Type B pancreatic cell (in vitro differentiated cells): ENCODE data around the gene EFNB1. TPM values are rescaled to one million over a fixed set of nuclear protein-coding genes. Genes with fewer than 3 reads are reported as not detected.

ENCODE experiments used
- DNase-seq: peaks from one replicate; pipeline ENCODE4 v3.0.0; 2021; ENCODE audit warnings: mixed read lengths; ENCODE audit not compliant: unreplicated experiment; ENCODE audit errors: extremely low spot score
- H3K27ac Mint-ChIP-seq: 2 replicates; pipeline ENCODE4 v1.8.0; 2021; ENCODE audit warnings: mild to moderate bottlenecking, mixed read lengths
- H3K27me3 Mint-ChIP-seq: 2 replicates; pipeline ENCODE4 v1.8.0; 2021; ENCODE audit warnings: mixed read lengths
- H3K36me3 Mint-ChIP-seq: 2 replicates; pipeline ENCODE4 v1.8.0; 2021; ENCODE audit warnings: mixed read lengths
- H3K4me1 Mint-ChIP-seq: one replicate; pipeline ENCODE4 v1.8.0; 2021; ENCODE audit warnings: mixed read lengths; ENCODE audit not compliant: unreplicated experiment
- H3K4me3 Mint-ChIP-seq: 2 replicates; pipeline ENCODE4 v1.8.0; 2021; ENCODE audit warnings: mild to moderate bottlenecking, mixed read lengths
- H3K9me3 Mint-ChIP-seq: 2 replicates; pipeline ENCODE4 v1.8.0; 2021; ENCODE audit warnings: mixed read lengths
- CTCF ChIP-seq: fragments of 200-600 bp; sonication (generic); conservative IDR thresholded peaks from 2 replicates; pipeline ENCODE4 v1.5.0; 2021; ENCODE audit warnings: antibody characterized with exemption, mild to moderate bottlenecking
- total RNA-seq: library from RNA; stranded (reverse); gene quantifications from 2 replicates; pipeline ENCODE4 v1.2.1, GENCODE V29; 2021; ENCODE audit warnings: low replicate concordance

The EFNB1 gene
- total RNA-seq, 1 donor from 2014 or later, result 63.7 TPM

- H3K27me3 Mint-ChIP-seq, result no peaks in the 10 kb centered on the region
- DNase-seq, result no peak
- no peaks in the 10 kb centered on the region for H3K9me3 Mint-ChIP-seq
- no peaks in the 10 kb centered on the region for H3K36me3 Mint-ChIP-seq
- no peak for TF ChIP-seq CTCF
- no peak overlapping the region for H3K4me3 Mint-ChIP-seq
- H3K27ac Mint-ChIP-seq, result no peak overlapping the region
- H3K4me1 Mint-ChIP-seq, result peaks cover 35% of the 10 kb centered on the region
Observed at GRCh38 chrX:68870357-68870756, 41.5 kb downstream of the EFNB1 start.

GRCh38 chrX:68872171-68872570 is 43.4 kb downstream of the EFNB1 start:
- H3K9me3 Mint-ChIP-seq, result no peaks in the 10 kb centered on the region
- no peaks in the 10 kb centered on the region for H3K27me3 Mint-ChIP-seq
- DNase-seq, result no peak
- H3K27ac Mint-ChIP-seq, result no peak overlapping the region
- TF ChIP-seq CTCF, result no peak
- H3K4me1 Mint-ChIP-seq, result peaks cover 35% of the 10 kb centered on the region
- no peaks in the 10 kb centered on the region for H3K36me3 Mint-ChIP-seq
- no peak overlapping the region for H3K4me3 Mint-ChIP-seq

GRCh38 chrX:68874076-68874475 is 45.3 kb downstream of the EFNB1 start:
- Mint-ChIP-seq H3K4me3 (no peak overlapping the region), H3K9me3 (no peaks in the 10 kb centered on the region), H3K36me3 (no peaks in the 10 kb centered on the region), H3K27ac (no peak overlapping the region), H3K4me1 (peaks cover 19% of the 10 kb centered on the region), H3K27me3 (no peaks in the 10 kb centered on the region)
- TF ChIP-seq CTCF, result no peak
- DNase-seq, result no peak

DNA sequence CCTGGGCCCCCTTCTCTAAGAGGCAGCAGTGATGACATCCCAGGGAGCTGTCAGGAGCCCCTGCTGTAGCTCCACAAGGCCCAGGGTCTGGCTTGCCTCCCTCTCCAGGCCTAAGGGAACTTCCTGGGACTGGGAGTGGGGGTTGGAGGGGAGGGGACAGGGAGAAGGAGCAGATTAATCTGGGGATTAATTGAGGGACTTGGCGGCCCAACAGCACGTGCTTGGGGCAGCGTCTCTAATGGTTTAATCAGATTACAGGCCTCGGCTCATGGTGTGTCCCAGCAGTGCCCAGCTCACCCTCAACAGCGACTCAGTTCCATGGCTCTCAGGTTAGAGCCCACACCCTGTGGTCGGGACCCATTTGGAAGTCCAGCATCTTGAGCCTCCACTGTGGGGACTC is 47.9 kb downstream of the EFNB1 start:
- Mint-ChIP-seq H3K4me3 (no peak overlapping the region), H3K27me3 (no peaks in the 10 kb centered on the region), H3K9me3 (no peaks in the 10 kb centered on the region), H3K4me1 (peaks cover 12% of the 10 kb centered on the region), H3K27ac (no peak overlapping the region), H3K36me3 (no peaks in the 10 kb centered on the region)
- no peak for DNase-seq
- no peak for TF ChIP-seq CTCF

DNA sequence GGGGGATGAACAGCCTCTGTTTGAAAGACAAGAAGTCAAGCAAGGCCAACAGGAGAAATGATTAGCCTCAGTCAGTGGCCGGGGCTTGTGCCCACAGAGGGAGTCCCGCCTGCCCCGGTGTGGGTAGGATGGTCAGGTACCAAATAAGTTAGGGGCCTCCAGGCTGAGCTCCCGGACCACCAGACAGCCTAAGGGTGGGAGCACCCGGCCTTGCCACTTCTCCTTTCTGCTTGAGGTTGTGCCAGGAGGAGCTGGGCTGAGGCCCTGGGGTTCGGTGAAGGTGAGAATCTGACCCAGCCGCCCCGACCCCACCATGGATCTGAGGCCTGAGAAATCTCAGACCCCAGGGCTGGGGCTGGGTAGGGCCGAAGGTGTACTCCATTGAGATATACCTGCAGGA is 48.8 kb downstream of the EFNB1 start:
- H3K36me3 Mint-ChIP-seq, result no peaks in the 10 kb centered on the region
- TF ChIP-seq CTCF, result no peak
- H3K27ac Mint-ChIP-seq, result no peak overlapping the region
- no peak for DNase-seq
- H3K9me3 Mint-ChIP-seq, result no peaks in the 10 kb centered on the region
- H3K27me3 Mint-ChIP-seq, result no peaks in the 10 kb centered on the region
- no peak overlapping the region for H3K4me3 Mint-ChIP-seq
- peaks cover 5% of the 10 kb centered on the region for H3K4me1 Mint-ChIP-seq

- Mint-ChIP-seq H3K27me3 (peaks cover 4% of the 10 kb centered on the region), H3K9me3 (no peaks in the 10 kb centered on the region), H3K27ac (no peak overlapping the region), H3K36me3 (no peaks in the 10 kb centered on the region), H3K4me1 (peaks cover 5% of the 10 kb centered on the region), H3K4me3 (no peak overlapping the region)
- no peak for TF ChIP-seq CTCF
- DNase-seq, result no peak
Observed at GRCh38 chrX:68878977-68879645, 50.3 kb downstream of the EFNB1 start.
